HG03066 (cell line): Measurements from ENCODE around the gene HNRNPUL2.
"Not testable (repeated sequence)": the region's sequence is repeated elsewhere in the genome, so short reads cannot be mapped to it uniquely, and the experiment has no call there.

Experiments
- ATAC-seq: cut with Tn5 transposase; IDR thresholded peaks from one replicate; pipeline ENCODE4 v1.9.1; 2021; ENCODE audit warnings: low read depth; ENCODE audit not compliant: unreplicated experiment

Gene HNRNPUL2

GRCh38 chr11:62727165-62727871, at the start of gene HNRNPUL2:
Gene HNRNPUL2, minus strand, starts transcription at chr11:62727457. Its CDS starts 301 bp downstream, at chr11:62727156.
- ATAC-seq: peak; percentile 72

- ATAC-seq: no peak
Measured at GRCh38 chr11:62775646-62776045, 48.4 kb upstream of the HNRNPUL2 start.

- ATAC-seq: no peak
Measured at GRCh38 chr11:62774407-62774806, 47.1 kb upstream of the HNRNPUL2 start.

GRCh38 chr11:62771144-62772021, 44.1 kb upstream of the HNRNPUL2 start, which contains the start of gene TAF6L:
Gene TAF6L, plus strand, starts transcription at chr11:62771396. Its CDS starts 4,388 bp downstream, at chr11:62775784.
- peak; percentile 68 for ATAC-seq

- no peak for ATAC-seq
Measured at GRCh38 chr11:62770778-62771143, 43.5 kb upstream of the HNRNPUL2 start.

- ATAC-seq: not testable (repeated sequence)
Measured at GRCh38 chr11:62760867-62761227, 33.6 kb upstream of the HNRNPUL2 start.

GRCh38 chr11:62757846-62758788, 30.9 kb upstream of the HNRNPUL2 start:
- ATAC-seq: no peak

GRCh38 chr11:62755086-62755615, 27.9 kb upstream of the HNRNPUL2 start:
- ATAC-seq: no peak

GRCh38 chr11:62753736-62754603, 26.7 kb upstream of the HNRNPUL2 start, which contains the start of gene ZBTB3:
Gene ZBTB3, minus strand, starts transcription at chr11:62754160. Its CDS starts 496 bp downstream, at chr11:62753664.
- ATAC-seq: peak; percentile 97

- ATAC-seq: no peak
Measured at GRCh38 chr11:62752994-62753735, 25.9 kb upstream of the HNRNPUL2 start.

GRCh38 chr11:62752177-62752785, 25.0 kb upstream of the HNRNPUL2 start:
- ATAC-seq: no peak

- not testable (repeated sequence) for ATAC-seq
Measured at GRCh38 chr11:62749931-62750330, 22.7 kb upstream of the HNRNPUL2 start.

GRCh38 chr11:62747475-62748160, 20.4 kb upstream of the HNRNPUL2 start:
- ATAC-seq: no peak

GRCh38 chr11:62737196-62737595, 9.9 kb upstream of the HNRNPUL2 start:
- ATAC-seq: no peak

- no peak for ATAC-seq
Measured at GRCh38 chr11:62732830-62733229, 5.6 kb upstream of the HNRNPUL2 start.

- not testable (repeated sequence) for ATAC-seq
Measured at GRCh38 chr11:62730076-62730475, 2.8 kb upstream of the HNRNPUL2 start.

GRCh38 chr11:62728171-62728988, 1.1 kb upstream of the HNRNPUL2 start, which contains the start of gene TTC9C:
Gene TTC9C, plus strand, starts transcription at chr11:62728486. Its CDS starts 363 bp downstream, at chr11:62728849.
- no peak for ATAC-seq
